Epithelial cell of proximal tubule (primary cell): Measurements from ENCODE around the gene LCT. TPM values are rescaled to one million over a fixed set of nuclear protein-coding genes. Genes with fewer than 3 reads are reported as not detected.

Source experiments
- DNase-seq: peaks from one replicate; pipeline ENCODE4 v3.0.0-alpha.2; 2011; ENCODE audit warnings: low read depth
- H3K4me3 ChIP-seq: 2 replicates; pipeline ENCODE4 v1.5.1; 2011; ENCODE audit warnings: low read depth, mild to moderate bottlenecking, low read length
- total RNA-seq: library from RNA; depleted of rRNA; stranded (reverse); fragments of >200 nt; gene quantifications from 2 replicates; pipeline ENCODE4 v1.2.3, GENCODE V29; 2015
- TF ChIP-seq, protein P1 (sequence below): conservative IDR thresholded peaks from 2 replicates; pipeline ENCODE4 v1.5.1; 2012; ENCODE audit warnings: low read depth, mild to moderate bottlenecking, low read length

Gene LCT
- total RNA-seq, 1 donor from 2014 or later = not detected

DNA sequence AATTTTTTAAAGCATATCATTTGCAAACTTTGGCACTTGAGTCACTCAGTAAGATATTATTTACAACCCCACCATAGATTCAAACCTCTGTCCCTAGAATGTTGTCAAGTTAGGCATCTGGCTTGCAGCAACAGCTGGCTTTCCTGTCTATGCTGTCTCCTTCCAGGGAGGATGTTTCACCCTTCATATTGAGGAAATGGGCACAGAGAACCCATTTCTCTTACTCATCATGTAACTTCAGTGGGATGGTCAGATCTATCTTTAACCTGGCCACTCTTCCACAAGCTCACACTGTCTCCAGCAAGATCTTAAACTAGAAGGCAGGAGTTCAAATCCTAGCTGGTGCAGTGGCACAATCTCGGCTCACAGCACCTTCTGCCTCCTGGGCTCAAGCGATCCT lies 15.8 kb downstream of the LCT start:
- TF ChIP-seq, protein P1, sequence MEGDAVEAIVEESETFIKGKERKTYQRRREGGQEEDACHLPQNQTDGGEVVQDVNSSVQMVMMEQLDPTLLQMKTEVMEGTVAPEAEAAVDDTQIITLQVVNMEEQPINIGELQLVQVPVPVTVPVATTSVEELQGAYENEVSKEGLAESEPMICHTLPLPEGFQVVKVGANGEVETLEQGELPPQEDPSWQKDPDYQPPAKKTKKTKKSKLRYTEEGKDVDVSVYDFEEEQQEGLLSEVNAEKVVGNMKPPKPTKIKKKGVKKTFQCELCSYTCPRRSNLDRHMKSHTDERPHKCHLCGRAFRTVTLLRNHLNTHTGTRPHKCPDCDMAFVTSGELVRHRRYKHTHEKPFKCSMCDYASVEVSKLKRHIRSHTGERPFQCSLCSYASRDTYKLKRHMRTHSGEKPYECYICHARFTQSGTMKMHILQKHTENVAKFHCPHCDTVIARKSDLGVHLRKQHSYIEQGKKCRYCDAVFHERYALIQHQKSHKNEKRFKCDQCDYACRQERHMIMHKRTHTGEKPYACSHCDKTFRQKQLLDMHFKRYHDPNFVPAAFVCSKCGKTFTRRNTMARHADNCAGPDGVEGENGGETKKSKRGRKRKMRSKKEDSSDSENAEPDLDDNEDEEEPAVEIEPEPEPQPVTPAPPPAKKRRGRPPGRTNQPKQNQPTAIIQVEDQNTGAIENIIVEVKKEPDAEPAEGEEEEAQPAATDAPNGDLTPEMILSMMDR = no peak
- no peak overlapping the region for H3K4me3 ChIP-seq
- no peak for DNase-seq

DNA sequence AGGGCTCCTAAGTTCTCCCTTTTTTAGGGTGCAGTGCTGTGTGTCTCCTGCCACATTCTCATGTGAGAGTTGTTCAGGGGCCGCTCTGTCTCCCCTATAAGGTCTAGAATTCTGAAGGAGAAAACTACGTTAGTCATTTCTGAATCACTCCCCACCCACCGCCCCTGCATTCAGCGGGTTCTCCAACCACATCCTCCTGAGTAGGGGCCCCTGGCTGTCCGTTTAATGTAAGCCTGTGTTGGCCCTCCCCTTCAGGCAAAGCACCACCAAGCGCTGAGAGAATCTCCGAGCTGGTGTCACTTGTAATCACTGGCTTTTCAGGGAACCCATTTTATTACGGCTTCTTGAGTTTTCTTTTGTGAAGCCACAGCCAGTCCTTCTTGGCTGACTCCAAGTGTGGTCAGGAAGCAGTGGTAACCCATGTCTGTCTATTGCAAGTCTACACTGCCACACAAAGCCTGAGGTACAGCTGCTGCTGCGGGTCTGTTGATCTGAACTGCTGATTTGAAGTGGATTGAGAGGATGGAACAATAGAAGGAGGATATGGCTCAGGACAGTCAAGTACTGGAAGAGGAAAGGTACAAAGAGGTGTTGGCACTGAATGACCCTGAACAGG lies 16.9 kb downstream of the LCT start:
- TF ChIP-seq, protein P1 = no peak
- no peak overlapping the region for H3K4me3 ChIP-seq
- DNase-seq = no peak

DNA sequence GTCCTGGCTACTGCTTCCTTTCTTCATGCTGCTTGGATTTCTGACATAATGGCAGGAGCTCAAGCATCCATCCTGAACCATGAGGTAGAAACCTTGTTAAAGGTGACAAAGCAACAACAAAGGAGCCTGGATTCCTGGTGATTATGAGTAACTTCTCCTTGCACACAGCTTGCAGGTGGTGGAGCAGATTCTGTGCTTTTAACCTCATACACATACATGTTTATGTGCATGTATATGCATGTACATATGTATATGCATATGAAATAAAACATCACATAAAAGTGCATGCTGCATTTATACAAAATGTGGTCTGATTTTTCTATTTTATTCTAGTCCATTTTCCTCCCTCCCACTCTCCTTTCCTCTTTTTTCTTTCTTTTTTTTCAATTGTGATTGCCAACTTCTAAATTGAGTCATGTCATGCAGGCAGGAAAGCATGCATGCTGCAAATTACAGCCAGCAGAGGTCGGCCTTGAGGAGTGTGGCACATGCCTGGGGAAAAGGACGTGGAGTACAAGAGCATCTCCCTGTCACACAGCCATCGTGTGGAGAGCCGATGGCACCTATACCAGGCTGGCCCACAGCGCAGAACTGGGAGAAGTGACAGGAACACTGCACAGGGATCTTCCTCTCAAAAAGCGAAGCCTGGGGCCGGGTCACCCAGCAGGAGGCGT lies 17.9 kb downstream of the LCT start:
- TF ChIP-seq, protein P1 = peak; percentile 51
- no peak for DNase-seq
- no peak overlapping the region for H3K4me3 ChIP-seq

DNA sequence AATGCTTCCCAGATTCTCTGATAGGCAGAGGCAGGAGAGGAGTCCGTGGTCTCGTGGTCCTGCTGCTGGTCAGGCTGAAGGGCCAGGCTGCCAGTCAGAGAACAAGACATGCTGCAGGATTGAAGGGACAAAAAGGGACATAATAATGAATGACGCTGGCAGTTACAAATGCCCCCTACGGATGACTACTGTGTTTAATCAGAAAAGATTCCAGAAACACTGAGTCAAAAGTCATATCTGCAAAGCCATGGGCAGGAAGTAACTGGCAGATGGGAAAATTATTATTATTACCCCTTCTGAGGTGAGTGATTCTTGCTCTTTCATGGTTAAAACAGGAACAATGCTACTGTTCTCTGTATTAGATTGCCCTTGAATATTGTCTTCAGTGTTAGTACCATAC lies 19.0 kb downstream of the LCT start:
- H3K4me3 ChIP-seq = no peak overlapping the region
- DNase-seq = no peak
- TF ChIP-seq, protein P1 = no peak

DNA sequence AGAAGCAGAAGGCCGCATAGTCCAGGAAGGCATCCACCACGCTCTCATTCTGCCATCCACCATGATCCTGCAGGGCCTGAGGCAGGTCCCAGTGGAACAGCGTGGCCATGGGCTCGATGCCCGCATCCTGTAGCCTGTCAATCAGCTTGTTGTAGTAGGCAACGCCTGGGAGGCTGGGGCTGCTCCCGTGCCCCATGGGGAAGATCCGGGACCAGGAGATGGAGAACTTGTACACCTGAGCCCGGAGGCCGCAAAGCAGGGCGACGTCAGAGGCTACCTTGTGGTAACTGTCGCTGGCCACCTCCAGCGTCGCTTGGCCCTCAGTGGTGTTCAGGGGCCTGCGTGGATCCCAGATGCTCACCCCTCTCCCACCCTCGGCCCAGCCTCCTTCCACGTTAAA lies 19.5 kb downstream of the LCT start:
- TF ChIP-seq, protein P1 = no peak
- DNase-seq = no peak
- H3K4me3 ChIP-seq = no peak overlapping the region

DNA sequence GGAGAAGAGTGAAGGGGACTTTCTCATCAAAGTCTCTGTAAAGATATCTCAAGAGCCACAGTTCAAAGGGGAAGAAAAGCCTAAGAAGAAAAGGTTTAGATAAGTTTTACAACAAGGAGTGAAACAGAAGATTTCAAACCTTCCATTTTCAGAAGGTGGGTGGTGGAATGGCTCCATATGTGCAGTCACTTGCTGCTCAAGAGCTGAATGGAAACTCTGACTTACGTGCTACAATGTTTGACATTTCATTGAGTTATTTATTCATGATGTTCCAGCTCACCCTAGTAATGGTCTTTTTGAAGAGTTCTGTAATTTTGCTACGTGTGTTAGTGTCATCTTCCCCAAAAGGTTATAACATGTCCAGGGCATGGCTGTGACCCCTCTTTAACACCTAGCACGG lies 21.7 kb downstream of the LCT start:
- no peak for DNase-seq
- H3K4me3 ChIP-seq = no peak overlapping the region
- TF ChIP-seq, protein P1 = no peak
